HK-2 (cell line): ENCODE results near the gene PRKN.

Source experiments
- DNase-seq: peaks from one replicate; pipeline ENCODE4 v3.0.0-alpha.2; 2018; ENCODE audit not compliant: unreplicated experiment

The PRKN gene

GRCh38 chr6:161727083-161727833 lies 1000.3 kb downstream of the PRKN start:
- no peak for DNase-seq

GRCh38 chr6:161722394-161722793 lies 1005.2 kb downstream of the PRKN start:
- no peak for DNase-seq

- DNase-seq, result no peak
Observed at GRCh38 chr6:161721511-161721910, 1006.1 kb downstream of the PRKN start.

GRCh38 chr6:161716176-161716575 lies 1011.4 kb downstream of the PRKN start:
- DNase-seq, result no peak

GRCh38 chr6:161711938-161712337 lies 1015.6 kb downstream of the PRKN start:
- no peak for DNase-seq

- DNase-seq, result no peak
Observed at GRCh38 chr6:161711515-161711914, 1016.1 kb downstream of the PRKN start.

- DNase-seq, result no peak
Observed at GRCh38 chr6:161710698-161711097, 1016.9 kb downstream of the PRKN start.

- no peak for DNase-seq
Observed at GRCh38 chr6:161701056-161701455, 1026.5 kb downstream of the PRKN start.

- no peak for DNase-seq
Observed at GRCh38 chr6:161696801-161697200, 1030.8 kb downstream of the PRKN start.

GRCh38 chr6:161694995-161695394 lies 1032.6 kb downstream of the PRKN start:
- DNase-seq, result no peak

GRCh38 chr6:161686655-161687054 lies 1040.9 kb downstream of the PRKN start:
- DNase-seq, result no peak

- DNase-seq, result no peak
Observed at GRCh38 chr6:161684731-161685475, 1042.7 kb downstream of the PRKN start.

- no peak for DNase-seq
Observed at GRCh38 chr6:161683400-161683799, 1044.2 kb downstream of the PRKN start.

- no peak for DNase-seq
Observed at GRCh38 chr6:161682982-161683381, 1044.6 kb downstream of the PRKN start.

GRCh38 chr6:161679980-161680538 lies 1047.5 kb downstream of the PRKN start:
- DNase-seq, result no peak

- no peak for DNase-seq
Observed at GRCh38 chr6:161677188-161677587, 1050.4 kb downstream of the PRKN start.

GRCh38 chr6:161676586-161676985 lies 1051.0 kb downstream of the PRKN start:
- no peak for DNase-seq

- DNase-seq, result no peak
Observed at GRCh38 chr6:161674930-161675682, 1052.5 kb downstream of the PRKN start.

- no peak for DNase-seq
Observed at GRCh38 chr6:161673026-161673425, 1054.5 kb downstream of the PRKN start.

- no peak for DNase-seq
Observed at GRCh38 chr6:161671117-161671516, 1056.4 kb downstream of the PRKN start.

- DNase-seq, result no peak
Observed at GRCh38 chr6:161668665-161669064, 1058.9 kb downstream of the PRKN start.

- no peak for DNase-seq
Observed at GRCh38 chr6:161667957-161668356, 1059.6 kb downstream of the PRKN start.
